Measurements from ENCODE around the gene CNTN6. TPM values are rescaled to one million over a fixed set of nuclear protein-coding genes. Genes with fewer than 3 reads are reported as not detected.

The CNTN6 gene
- total RNA-seq, 3 donors from 2014 or later, result 0.32 TPM; not detected in 2

GRCh38 chr3:1294586-1294985 is 201.8 kb downstream of the CNTN6 start:
- no peaks in the 10 kb centered on the region for H3K36me3 ChIP-seq (ENCODE audit: low read depth)
- DNase-seq (no peak), ATAC-seq (no peak)
- no peaks in the 10 kb centered on the region for H3K4me1 ChIP-seq (ENCODE audit: low read depth)
- intact Hi-C loops (cut with DNase I, micrococcal nuclease), result no loop called here
- TF ChIP-seq CTCF (IDR thresholded peaks at IDR 0.05), result no peak
- no peaks in the 10 kb centered on the region for H3K9me3 ChIP-seq
- no peak overlapping the region for H3K4me3 ChIP-seq

GRCh38 chr3:1318296-1319005 is 225.6 kb downstream of the CNTN6 start:
- intact Hi-C loops (cut with DNase I, micrococcal nuclease), result no loop called here
- Histone ChIP-seq H3K4me3 (no peak overlapping the region), H3K36me3 (ENCODE audit: low read depth) (no peaks in the 10 kb centered on the region), H3K9me3 (no peaks in the 10 kb centered on the region), H3K4me1 (ENCODE audit: low read depth) (no peaks in the 10 kb centered on the region)
- ATAC-seq, result no peak
- no peak for DNase-seq
- no peak for TF ChIP-seq CTCF (IDR thresholded peaks at IDR 0.05)

- H3K36me3 ChIP-seq (ENCODE audit: low read depth), result no peaks in the 10 kb centered on the region
- H3K9me3 ChIP-seq, result no peaks in the 10 kb centered on the region
- no peak for TF ChIP-seq CTCF (IDR thresholded peaks at IDR 0.05)
- no peaks in the 10 kb centered on the region for H3K4me1 ChIP-seq (ENCODE audit: low read depth)
- H3K4me3 ChIP-seq, result no peak overlapping the region
- DNase-seq (no peak), ATAC-seq (no peak)
- intact Hi-C loops (cut with DNase I, micrococcal nuclease), result no loop called here
Observed at GRCh38 chr3:1326546-1326945, 233.7 kb downstream of the CNTN6 start.

- Histone ChIP-seq H3K4me3 (no peak overlapping the region), H3K36me3 (ENCODE audit: low read depth) (no peaks in the 10 kb centered on the region), H3K9me3 (no peaks in the 10 kb centered on the region), H3K4me1 (ENCODE audit: low read depth) (no peaks in the 10 kb centered on the region)
- ATAC-seq (no peak), DNase-seq (no peak)
- intact Hi-C loops (cut with DNase I, micrococcal nuclease), result no loop called here
- TF ChIP-seq CTCF (IDR thresholded peaks at IDR 0.05), result no peak
Observed at GRCh38 chr3:1330107-1330506, 237.3 kb downstream of the CNTN6 start.

GRCh38 chr3:1346386-1346785 is 253.6 kb downstream of the CNTN6 start:
- Histone ChIP-seq H3K9me3 (no peaks in the 10 kb centered on the region), H3K4me3 (no peak overlapping the region), H3K4me1 (ENCODE audit: low read depth) (no peaks in the 10 kb centered on the region), H3K36me3 (ENCODE audit: low read depth) (no peaks in the 10 kb centered on the region)
- DNase-seq, result no peak
- intact Hi-C loops (cut with DNase I, micrococcal nuclease), result no loop called here
- no peak for TF ChIP-seq CTCF (IDR thresholded peaks at IDR 0.05)
- ATAC-seq, result no peak

GRCh38 chr3:1348547-1348946 is 255.7 kb downstream of the CNTN6 start:
- no peaks in the 10 kb centered on the region for H3K4me1 ChIP-seq (ENCODE audit: low read depth)
- ATAC-seq, result no peak
- H3K9me3 ChIP-seq, result no peaks in the 10 kb centered on the region
- no peak overlapping the region for H3K4me3 ChIP-seq
- intact Hi-C loops (cut with DNase I, micrococcal nuclease), result no loop called here
- no peak for TF ChIP-seq CTCF (IDR thresholded peaks at IDR 0.05)
- H3K36me3 ChIP-seq (ENCODE audit: low read depth), result no peaks in the 10 kb centered on the region
- DNase-seq, result no peak
